22Rv1 (cell line): ENCODE measurements around the gene SREBF1.

ENCODE experiments used
- H3K27ac ChIP-seq: fragments of 450-650 bp; 2 replicates; pipeline ENCODE4 v1.5.1; 2017
- ZFX ChIP-seq: fragments of 450-650 bp; IDR thresholded peaks from 2 replicates; pipeline ENCODE4 v1.6.1; 2017; ENCODE audit warnings: antibody characterized with exemption, borderline replicate concordance
- TF ChIP-seq, protein P1 (sequence below): fragments of 450-650 bp; IDR thresholded peaks from 2 replicates; pipeline ENCODE4 v1.5.1; 2017; ENCODE audit warnings: mild to moderate bottlenecking

SREBF1 gene

GRCh38 chr17:17795946-17796786 lies 40.6 kb downstream of the SREBF1 start:
- H3K27ac ChIP-seq, result no peak overlapping the region
- TF ChIP-seq, protein P1, sequence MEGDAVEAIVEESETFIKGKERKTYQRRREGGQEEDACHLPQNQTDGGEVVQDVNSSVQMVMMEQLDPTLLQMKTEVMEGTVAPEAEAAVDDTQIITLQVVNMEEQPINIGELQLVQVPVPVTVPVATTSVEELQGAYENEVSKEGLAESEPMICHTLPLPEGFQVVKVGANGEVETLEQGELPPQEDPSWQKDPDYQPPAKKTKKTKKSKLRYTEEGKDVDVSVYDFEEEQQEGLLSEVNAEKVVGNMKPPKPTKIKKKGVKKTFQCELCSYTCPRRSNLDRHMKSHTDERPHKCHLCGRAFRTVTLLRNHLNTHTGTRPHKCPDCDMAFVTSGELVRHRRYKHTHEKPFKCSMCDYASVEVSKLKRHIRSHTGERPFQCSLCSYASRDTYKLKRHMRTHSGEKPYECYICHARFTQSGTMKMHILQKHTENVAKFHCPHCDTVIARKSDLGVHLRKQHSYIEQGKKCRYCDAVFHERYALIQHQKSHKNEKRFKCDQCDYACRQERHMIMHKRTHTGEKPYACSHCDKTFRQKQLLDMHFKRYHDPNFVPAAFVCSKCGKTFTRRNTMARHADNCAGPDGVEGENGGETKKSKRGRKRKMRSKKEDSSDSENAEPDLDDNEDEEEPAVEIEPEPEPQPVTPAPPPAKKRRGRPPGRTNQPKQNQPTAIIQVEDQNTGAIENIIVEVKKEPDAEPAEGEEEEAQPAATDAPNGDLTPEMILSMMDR, result no peak
- no peak for TF ChIP-seq ZFX

- no peak overlapping the region for H3K27ac ChIP-seq
- TF ChIP-seq, protein P1, result no peak
- TF ChIP-seq ZFX, result no peak
These were observed 41.5 kb downstream of the SREBF1 start for GRCh38 chr17:17795296-17795695.

GRCh38 chr17:17794382-17794781 lies 42.4 kb downstream of the SREBF1 start:
- H3K27ac ChIP-seq, result no peak overlapping the region
- TF ChIP-seq ZFX, result no peak
- TF ChIP-seq, protein P1, result no peak

DNA sequence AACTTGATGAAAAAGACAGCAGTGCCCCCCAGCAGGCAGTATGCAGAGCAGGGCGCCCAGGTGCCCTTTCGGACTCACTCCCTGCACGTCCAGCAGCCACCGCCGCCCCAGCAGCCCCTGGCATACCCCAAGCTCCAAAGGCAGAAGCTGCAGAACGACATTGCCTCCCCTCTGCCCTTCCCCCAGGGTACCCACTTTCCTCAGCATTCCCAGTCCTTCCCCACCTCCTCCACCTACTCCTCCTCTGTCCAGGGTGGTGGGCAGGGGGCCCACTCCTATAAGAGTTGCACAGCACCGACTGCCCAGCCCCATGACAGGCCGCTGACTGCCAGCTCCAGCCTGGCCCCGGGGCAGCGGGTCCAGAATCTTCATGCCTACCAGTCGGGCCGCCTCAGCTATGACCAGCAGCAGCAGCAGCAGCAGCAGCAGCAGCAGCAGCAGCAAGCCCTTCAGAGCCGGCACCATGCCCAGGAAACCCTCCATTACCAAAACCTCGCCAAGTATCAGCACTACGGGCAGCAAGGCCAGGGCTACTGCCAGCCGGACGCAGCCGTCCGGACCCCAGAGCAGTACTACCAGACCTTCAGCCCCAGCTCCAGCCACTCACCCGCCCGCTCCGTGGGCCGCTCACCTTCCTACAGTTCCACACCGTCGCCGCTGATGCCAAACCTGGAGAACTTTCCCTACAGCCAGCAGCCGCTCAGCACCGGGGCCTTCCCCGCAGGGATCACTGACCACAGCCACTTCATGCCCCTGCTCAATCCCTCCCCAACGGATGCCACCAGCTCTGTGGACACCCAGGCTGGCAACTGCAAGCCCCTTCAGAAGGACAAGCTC lies 43.2 kb downstream of the SREBF1 start:
- no peak overlapping the region for H3K27ac ChIP-seq
- TF ChIP-seq, protein P1, result no peak
- TF ChIP-seq ZFX, result no peak

DNA sequence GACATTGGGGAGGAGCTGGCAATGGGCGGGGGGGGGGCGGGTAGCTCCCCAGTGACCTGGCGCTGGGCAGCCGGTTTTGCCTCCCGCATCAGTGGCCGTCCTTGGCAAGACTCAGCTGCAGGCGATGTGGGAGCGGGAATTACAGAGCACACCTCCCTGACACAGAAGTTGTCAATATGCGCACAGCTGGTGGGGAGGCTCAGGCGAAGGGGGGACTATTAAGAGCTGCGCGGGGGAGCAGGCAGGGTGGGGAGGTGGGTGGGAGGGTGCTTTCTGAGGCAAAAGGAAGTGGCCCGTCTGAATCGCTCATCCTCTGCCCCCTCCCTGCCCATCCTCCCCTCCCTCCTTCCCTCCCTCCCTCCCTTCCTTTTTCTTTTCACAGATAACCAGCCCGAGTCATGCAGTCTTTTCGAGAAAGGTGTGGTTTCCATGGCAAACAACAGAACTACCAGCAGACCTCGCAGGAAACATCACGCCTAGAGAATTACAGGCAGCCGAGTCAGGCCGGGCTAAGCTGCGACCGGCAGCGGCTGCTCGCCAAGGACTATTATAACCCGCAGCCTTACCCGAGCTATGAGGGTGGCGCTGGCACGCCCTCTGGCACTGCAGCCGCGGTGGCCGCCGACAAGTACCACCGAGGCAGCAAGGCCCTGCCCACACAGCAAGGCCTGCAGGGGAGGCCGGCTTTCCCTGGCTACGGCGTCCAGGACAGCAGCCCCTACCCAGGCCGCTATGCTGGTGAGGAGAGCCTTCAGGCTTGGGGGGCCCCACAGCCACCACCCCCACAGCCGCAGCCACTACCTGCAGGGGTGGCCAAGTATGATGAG lies 44.0 kb downstream of the SREBF1 start:
- no peak overlapping the region for H3K27ac ChIP-seq
- TF ChIP-seq ZFX, result no peak
- TF ChIP-seq, protein P1, result no peak

GRCh38 chr17:17792037-17792550 lies 44.7 kb downstream of the SREBF1 start:
- TF ChIP-seq ZFX, result no peak
- TF ChIP-seq, protein P1, result no peak
- H3K27ac ChIP-seq, result no peak overlapping the region
